GM13976 (cell line): ENCODE data around the gene GPC4.

Source experiments
- DNase-seq: peaks from one replicate; pipeline ENCODE4 v3.0.0; 2012; ENCODE audit warnings: low spot score
- CTCF ChIP-seq: IDR thresholded peaks from 2 replicates; pipeline ENCODE4 v1.5.1; 2012; ENCODE audit warnings: borderline replicate concordance, mild to moderate bottlenecking; ENCODE audit not compliant: insufficient read depth; ENCODE audit errors: extremely low read depth, missing control alignments, control extremely low read depth
- in situ Hi-C: fragments of 300-500 bp; cut with MboI; formaldehyde crosslinking; loops from one replicate; pipeline ENCODE4 v1.12.0; 2022; ENCODE audit warnings: low sequenced_read_pairs, mixed read lengths, inconsistent platforms; ENCODE audit not compliant: unreplicated experiment

The GPC4 gene

GRCh38 chrX:133444196-133444595 is 28.9 kb upstream of the GPC4 start:
- in situ Hi-C loops: no loop called here
- DNase-seq: no peak
- TF ChIP-seq CTCF: no peak

- no peak for TF ChIP-seq CTCF
- DNase-seq: no peak
- in situ Hi-C loops: no loop called here
Measured at GRCh38 chrX:133440797-133441163, 25.5 kb upstream of the GPC4 start.

GRCh38 chrX:133440081-133440796 is 24.9 kb upstream of the GPC4 start:
- TF ChIP-seq CTCF: no peak
- no peak for DNase-seq
- in situ Hi-C loops: no loop called here

- no peak for TF ChIP-seq CTCF
- in situ Hi-C loops: no loop called here
- DNase-seq: no peak
Measured at GRCh38 chrX:133437766-133438165, 22.5 kb upstream of the GPC4 start.

- no peak for TF ChIP-seq CTCF
- DNase-seq: no peak
- in situ Hi-C loops: no loop called here
Measured at GRCh38 chrX:133437356-133437755, 22.1 kb upstream of the GPC4 start.

- TF ChIP-seq CTCF: no peak
- no peak for DNase-seq
- in situ Hi-C loops: no loop called here
Measured at GRCh38 chrX:133435544-133436124, 20.3 kb upstream of the GPC4 start.

- in situ Hi-C loops: no loop called here
- TF ChIP-seq CTCF: no peak
Measured at GRCh38 chrX:133434197-133434820, 19.0 kb upstream of the GPC4 start.

More at GRCh38 chrX:133434197-133434820, 19.0 kb upstream of the GPC4 start:
- DNase-seq: no peak
